K562 (cell line): ENCODE data around the gene PCMTD2. TPM values are rescaled to one million over a fixed set of nuclear protein-coding genes. Genes with fewer than 3 reads are reported as not detected.

Experiments used
- ATAC-seq: fragments of 200-7000 bp; cut with Tn5 transposase; 3 replicates; pipeline ENCODE4 v1.9.1; 2020; ENCODE audit warnings: moderate library complexity
- BruUV-seq: library from RNA; stranded (reverse); fragments of 400-500 nt; replicated peaks from 2 replicates; lab custom pipeline; 2021; lab: Mats Ljungman, UMichigan
- CTCF ChIA-PET: fragments of 300-600 bp; formaldehyde crosslinking; extraction: SDS; loops from one replicate; lab custom pipeline; 2021; ENCODE audit warnings: low intra/inter-chr PET ratio; lab: Yijun Ruan, JAX
- POLR2A ChIA-PET: fragments of 300-600, 350-650 bp; sonication (Branson Sonifier 250); formaldehyde crosslinking; extraction: SDS; loops from one replicate; lab custom pipeline; 2021; ENCODE audit warnings: antibody characterized with exemption, inconsistent platforms; lab: Yijun Ruan, JAX
- DNase-seq, 4 experiments: peaks; one replicate each; pipeline versions ENCODE4 v3.0.0 to v3.0.0-alpha.2; 2011 to 2018; ENCODE audit warnings: low spot score in 3 of 4, mixed read lengths in 3 of 4; ENCODE audit errors: extremely low read depth in 1 of 4
- FAIRE-seq: peaks from 2 replicates; lab custom pipeline; 2011; peaks lifted over from hg19 to GRCh38; lab: Jason Lieb, UNC
- H2AFZ ChIP-seq: 2 replicates; pipeline ENCODE4 v1.6.0; 2011; ENCODE audit warnings: low read depth, low read length, control low read depth, inconsistent platforms
- H3K27ac ChIP-seq: fragments of 200-600 bp; 3 replicates; pipeline ENCODE4 v1.8.0; 2011; ENCODE audit warnings: low read depth, mild to moderate bottlenecking, control low read depth, inconsistent platforms, low read length, moderate library complexity, mixed read lengths; ENCODE audit errors: extremely low read depth
- H3K27me3 ChIP-seq, 2 experiments: fragments of 300-600 bp in 1 of 2; 2 replicates in 1 of 2; 3 replicates in 1 of 2; pipeline versions ENCODE4 v1.6.0 to v1.8.0; 2011; ENCODE audit warnings: inconsistent platforms in 2 of 2, low read length in 2 of 2, mild to moderate bottlenecking in 1 of 2, mixed read lengths in 1 of 2, moderate library complexity in 1 of 2; ENCODE audit not compliant: control insufficient read depth in 2 of 2, insufficient read depth in 2 of 2
- H3K36me3 ChIP-seq: fragments of 300-600 bp; 3 replicates; pipeline ENCODE4 v1.8.0; 2011; ENCODE audit warnings: mild to moderate bottlenecking, low read length, inconsistent platforms; ENCODE audit not compliant: control insufficient read depth, insufficient read depth
- H3K4me1 ChIP-seq, 2 experiments: fragments of 200-600 bp in 1 of 2; replicated peaks in 1 of 2; 2 replicates in 1 of 2; 3 replicates in 1 of 2; pipeline versions ENCODE4 v1.5.1 to v1.8.0; 2011; ENCODE audit warnings: inconsistent platforms in 2 of 2, low read length in 2 of 2, mild to moderate bottlenecking in 1 of 2, mixed read lengths in 1 of 2, moderate library complexity in 1 of 2; ENCODE audit not compliant: control insufficient read depth in 2 of 2, insufficient read depth in 2 of 2
- H3K4me2 ChIP-seq: 2 replicates; pipeline ENCODE4 v1.6.1; 2011; ENCODE audit warnings: low read length, control low read depth, inconsistent platforms, mixed read lengths; ENCODE audit not compliant: insufficient read depth
- H3K4me3 ChIP-seq: fragments of 200-600 bp; sonication (generic), shearing (Covaris generic); 2 replicates; pipeline ENCODE4 v1.5.1; 2016; ENCODE audit warnings: control low read depth, inconsistent platforms
- H3K79me2 ChIP-seq: fragments of 200-600 bp; 3 replicates; pipeline ENCODE4 v1.8.0; 2011; ENCODE audit warnings: low read length, inconsistent platforms; ENCODE audit not compliant: control insufficient read depth, insufficient read depth
- H3K9ac ChIP-seq, 2 experiments: 2 replicates each; pipeline versions ENCODE4 v1.6.0 to v1.6.1; 2011; ENCODE audit warnings: low read depth in 2 of 2, low read length in 2 of 2, control low read depth in 1 of 2, inconsistent platforms in 1 of 2, mild to moderate bottlenecking in 1 of 2, mixed read lengths in 1 of 2; ENCODE audit not compliant: insufficient read depth in 1 of 2
- H3K9me1 ChIP-seq: one replicate; pipeline ENCODE4 v1.6.0; 2011; ENCODE audit warnings: inconsistent platforms, mild to moderate bottlenecking, low read length, moderate library complexity; ENCODE audit not compliant: control insufficient read depth, insufficient read depth
- H3K9me3 ChIP-seq: replicated peaks from 2 replicates; pipeline ENCODE4 v1.5.1; 2011; ENCODE audit warnings: low read depth, low read length, inconsistent platforms; ENCODE audit not compliant: control insufficient read depth, insufficient read depth
- H4K20me1 ChIP-seq: replicated peaks from 2 replicates; pipeline ENCODE4 v1.6.1; 2011; ENCODE audit warnings: low read length, inconsistent platforms, mixed read lengths; ENCODE audit not compliant: control insufficient read depth, insufficient read depth
- AFF4 ChIP-seq: sonication (generic); formaldehyde crosslinking; IDR thresholded peaks from 2 replicates; pipeline ENCODE4 v1.8.0; 2023; ENCODE audit warnings: mild to moderate bottlenecking, missing genetic modification reagents
- KLF6 ChIP-seq: fragments of 250-450 bp; sonication (Bioruptor Pico); IDR thresholded peaks from 2 replicates; pipeline ENCODE4 v1.4.0; 2020; ENCODE audit warnings: mild to moderate bottlenecking, moderate library complexity, borderline replicate concordance
- NBN ChIP-seq: fragments of 450-650 bp; IDR thresholded peaks from 2 replicates; pipeline ENCODE4 v1.6.1; 2016; ENCODE audit warnings: low read depth, mild to moderate bottlenecking
- NR4A1 ChIP-seq, 2 experiments: fragments of 250-450 bp in 1 of 2; fragments of 450-650 bp in 1 of 2; sonication (Bioruptor Pico) in 1 of 2; IDR thresholded peaks; 2 replicates each; pipeline versions ENCODE4 v1.4.0 to v1.6.1; 2016 to 2020; ENCODE audit warnings: mild to moderate bottlenecking in 2 of 2, missing compliant biosample characterization in 1 of 2, missing genetic modification characterization in 1 of 2, moderate library complexity in 1 of 2
- PHF20 ChIP-seq: fragments of 450-650 bp; IDR thresholded peaks from 2 replicates; pipeline ENCODE4 v1.6.1; 2018; ENCODE audit not compliant: partially characterized antibody
- PHTF2 ChIP-seq: fragments of 250-450 bp; sonication (Bioruptor Pico); IDR thresholded peaks from 2 replicates; pipeline ENCODE4 v1.5.0; 2021; ENCODE audit warnings: mild to moderate bottlenecking
- U2AF2 ChIP-seq: fragments of 200-400 bp; formaldehyde crosslinking; optimal IDR thresholded peaks from 2 replicates; pipeline ENCODE3; 2017; ENCODE audit warnings: low read depth, mild to moderate bottlenecking, low read length
- ZBTB1 ChIP-seq: sonication (generic); formaldehyde crosslinking; IDR thresholded peaks from 2 replicates; pipeline ENCODE4 v1.8.1; 2023; ENCODE audit warnings: missing genetic modification reagents, low read depth, mild to moderate bottlenecking, borderline replicate concordance
- ZC3H11A ChIP-seq: IDR thresholded peaks from 2 replicates; pipeline ENCODE4 v1.6.1; 2012; ENCODE audit warnings: low read depth, low read length, improper control_type of control experiment
- ZNF124 ChIP-seq: sonication (generic); formaldehyde crosslinking; IDR thresholded peaks from 2 replicates; pipeline ENCODE4 v1.8.1; 2022; ENCODE audit warnings: missing genetic modification reagents
- ZNF212 ChIP-seq: fragments of 450-650 bp; formaldehyde crosslinking; IDR thresholded peaks from 2 replicates; pipeline ENCODE4 v1.4.0; 2020; ENCODE audit warnings: mild to moderate bottlenecking
- ZNF263 ChIP-seq: sonication (generic); formaldehyde crosslinking; IDR thresholded peaks from 2 replicates; pipeline ENCODE4 v1.8.0; 2022; ENCODE audit warnings: mild to moderate bottlenecking, missing genetic modification reagents, borderline replicate concordance
- ZNF384 ChIP-seq: IDR thresholded peaks from 2 replicates; pipeline ENCODE4 v1.6.1; 2012; ENCODE audit warnings: low read depth, low read length, improper control_type of control experiment
- ZNF57 ChIP-seq: fragments of 450-650 bp; formaldehyde crosslinking; IDR thresholded peaks from 2 replicates; pipeline ENCODE4 v1.4.0; 2020; ENCODE audit warnings: mild to moderate bottlenecking, moderate library complexity
- ZNF699 ChIP-seq: fragments of 250-450 bp; sonication (Bioruptor Pico); IDR thresholded peaks from 2 replicates; pipeline ENCODE4 v1.8.0; 2021; ENCODE audit warnings: mild to moderate bottlenecking, moderate library complexity; ENCODE audit not compliant: insufficient replicate concordance
- WGBS: fragments of 100-300 bp; shearing (Covaris generic); methylation state at CpG from one replicate; pipeline ENCODE4 v1.1.6; 2016; ENCODE audit warnings: low coverage, mixed read lengths; ENCODE audit not compliant: insufficient coverage; ENCODE audit errors: missing lambda C conversion rate; 5-methylcytosine and 5-hydroxymethylcytosine counted together
- in situ Hi-C: fragments of 300-500 bp; cut with MboI; formaldehyde crosslinking; loops from 4 replicates; pipeline ENCODE4 v1.15.0; 2018; ENCODE audit warnings: inconsistent platforms, mixed read lengths
- intact Hi-C: fragments of 100-400 bp; cut with micrococcal nuclease; formaldehyde crosslinking; loops from 2 replicates; pipeline ENCODE4 v1.14.2; 2022
- polyA plus RNA-seq, 8 experiments: library from polyadenylated mRNA; depleted of rRNA in 4 of 8; stranded (reverse) in 5 of 8; unstranded in 3 of 8; fragments of >200 nt; fragmentation: Nextera tagmentation in 2 of 8; fragmentation: Illumina TruSeq in 1 of 8; extraction: Ambion mirVana in 2 of 8; extraction: Trizol in 1 of 8; gene quantifications; 2 replicates each; pipeline versions ENCODE4 v1.2.1 to v1.2.3, GENCODE V29; 2011 to 2014; ENCODE audit warnings: inconsistent platforms in 1 of 8, missing spikeins in 1 of 8
- total RNA-seq, 7 experiments: library from RNA; depleted of rRNA in 6 of 7; stranded (reverse); fragments of >200 nt in 6 of 7; fragmentation: Illumina TruSeq in 2 of 7; extraction: Trizol in 2 of 7; gene quantifications; 2 replicates each; pipeline versions ENCODE4 v1.2.1 to v1.2.3, GENCODE V29; 2011 to 2021; ENCODE audit warnings: low replicate concordance in 1 of 7

Gene PCMTD2
- total and polyA plus RNA-seq, 9 of the 15 experiments (the other 6 are each of a cell fraction or from before 2014, with no cell fraction given): 11.3 to 49.3 (median 28.4) TPM

GRCh38 chr20:64234291-64234791 is 21.2 kb upstream of the PCMTD2 start:
- H3K9ac ChIP-seq: no peak overlapping the region
- no peak for DNase-seq
- H3K4me3 ChIP-seq: no peak overlapping the region
- ATAC-seq: no peak
- TF ChIP-seq ZC3H11A: no peak
- no peak for TF ChIP-seq ZNF57 (CRISPR knock-in tag)
- TF ChIP-seq ZNF212 (CRISPR knock-in tag): no peak
- TF ChIP-seq U2AF2: no peak
- TF ChIP-seq PHF20: no peak
- no peak for TF ChIP-seq ZNF124 (CRISPR knock-in tag)
- no peak for TF ChIP-seq ZNF699
- no peak for TF ChIP-seq NBN
- TF ChIP-seq ZNF263 (CRISPR knock-in tag): no peak
- no peak for TF ChIP-seq PHTF2
- TF ChIP-seq ZBTB1: no peak
- TF ChIP-seq NR4A1 (CRISPR knock-in tag; IDR thresholded peaks at IDR 0.05): no peak
- TF ChIP-seq NR4A1 (tag; IDR thresholded peaks at IDR 0.05): no peak
- no peak for TF ChIP-seq AFF4
- no peak for TF ChIP-seq KLF6
- no peak for TF ChIP-seq ZNF384
- no peak overlapping the region for H2AFZ ChIP-seq
- FAIRE-seq: no peak
- H3K36me3 ChIP-seq: no peaks in the 10 kb centered on the region
- WGBS: 31% methylated on average over 10 of the region's 11 CpGs
- BruUV-seq: no TSS peak
- POLR2A ChIA-PET: interaction anchor here (1.1 kb wide), 1 partner anchor 10 kb away, joined by 3 read pairs; no protein-coding TSS in a partner anchor
- H3K4me2 ChIP-seq: no peak overlapping the region
- no peaks in the 10 kb centered on the region for H3K79me2 ChIP-seq
- intact Hi-C loops: no loop called here
- in situ Hi-C loops: no loop called here
- H3K9me1 ChIP-seq: peaks cover 6% of the 10 kb centered on the region
- H4K20me1 ChIP-seq: no peaks in the 10 kb centered on the region; the same call in 1 of the 2 replicates
- peaks cover 10 to 51% of the 10 kb centered on the region in 2 experiments; a peak in 4 of 5 replicates for H3K27me3 ChIP-seq
- H3K9me3 ChIP-seq: no peaks in the 10 kb centered on the region
- no peak overlapping the region for H3K27ac ChIP-seq
- CTCF ChIA-PET: no interaction called here
- H3K4me1 ChIP-seq: peaks cover 3 to 23% of the 10 kb centered on the region in 2 experiments; a peak in 3 of 5 replicates
